Stomach (tissue), 9 donors: Measurements from ENCODE around the gene PAAF1. TPM values are rescaled to one million over a fixed set of nuclear protein-coding genes. Genes with fewer than 3 reads are reported as not detected.
A peak's percentile ranks its signal among the peaks of the same experiment; 100 is the strongest.

ENCODE experiments used
- DNase-seq, 2 donors: peaks; one replicate each; pipeline versions ENCODE4 v3.0.0 to v3.0.0-alpha.2; 2013 to 2019
- H3K27ac ChIP-seq, 5 donors: fragments of 200-600 bp in 4 of 5; sonication (generic) in 4 of 5; one replicate each; pipeline ENCODE4 v1.5.1; 2013 to 2019; ENCODE audit warnings: mild to moderate bottlenecking in 1 of 5, moderate library complexity in 1 of 5
- H3K27me3 ChIP-seq, 3 donors: fragments of 200-600 bp; sonication (generic); one replicate each; pipeline ENCODE4 v1.5.1; 2017 to 2019; ENCODE audit warnings: mixed run types in 1 of 3
- H3K36me3 ChIP-seq, 4 donors: fragments of 200-600 bp; sonication (generic); 1 replicate in 3 of 4; 2 replicates in 1 of 4; pipeline ENCODE4 v1.5.1; 2016 to 2019
- H3K4me1 ChIP-seq, 4 donors: fragments of 200-600 bp; sonication (generic); one replicate each; pipeline ENCODE4 v1.5.1; 2016 to 2019
- H3K4me3 ChIP-seq, 4 donors: fragments of 200-600 bp; sonication (generic) in 3 of 4; one replicate each; pipeline ENCODE4 v1.5.1; 2016 to 2019; ENCODE audit warnings: mild to moderate bottlenecking in 1 of 4
- H3K9me3 ChIP-seq, 4 donors: fragments of 200-600 bp; sonication (generic); one replicate each; pipeline ENCODE4 v1.5.1; 2016 to 2019
- EP300 ChIP-seq: sonication (generic); formaldehyde crosslinking; IDR thresholded peaks from one replicate; pipeline ENCODE4 v1.6.1; 2017; ENCODE audit warnings: antibody characterized with exemption
- POLR2A ChIP-seq, 4 donors: fragments of 450-650 bp; IDR thresholded peaks; one replicate each; pipeline ENCODE4 v1.6.1; 2016; ENCODE audit warnings: antibody characterized with exemption in 4 of 4, control low read depth in 2 of 4, mild to moderate bottlenecking in 1 of 4, moderate library complexity in 1 of 4
- POLR2AphosphoS5 ChIP-seq, 3 donors: sonication (generic); formaldehyde crosslinking; IDR thresholded peaks; one replicate each; pipeline ENCODE4 v1.6.1; 2016; ENCODE audit warnings: antibody characterized with exemption in 3 of 3
- WGBS, 5 donors: extraction: QIAGEN DNeasy Blood & Tissue Kit in 3 of 5; methylation state at CpG; one replicate each; pipeline versions ENCODE4 v1.1.5 to v1.1.7; 2013 to 2018; 5-methylcytosine and 5-hydroxymethylcytosine counted together
- intact Hi-C: fragments of 100-400 bp; cut with DNase I; formaldehyde crosslinking; loops from one replicate; pipeline ENCODE4 v1.15.1; 2023; ENCODE audit warnings: low total_unique reads
- polyA plus RNA-seq, 3 donors: library from polyadenylated mRNA; stranded (reverse); fragments of 200-250 nt; gene quantifications; one replicate each; pipeline ENCODE4 v1.2.3, GENCODE V29; 2013
- total RNA-seq, 5 donors: library from RNA; depleted of rRNA; stranded (reverse); fragments of >200 nt; gene quantifications; one replicate each; pipeline versions ENCODE4 v1.1.0 to v1.2.3, GENCODE V29; 2014 to 2016
- TF ChIP-seq, protein P1 (sequence below), 7 experiments: fragments of 450-650 bp in 4 of 7; fragments of 200-600 bp in 3 of 7; sonication (generic) in 3 of 7; IDR thresholded peaks; one replicate each; pipeline ENCODE4 v1.5.1; 2016 to 2019; ENCODE audit warnings: antibody characterized with exemption in 7 of 7, control low read depth in 2 of 7, mild to moderate bottlenecking in 1 of 7
- donor health status: healthy with polysubstance abuse.
- donor health status: Bipolar disorder and iron deficiency.
- donor health status: healthy.

PAAF1 gene
- total and polyA plus RNA-seq, 8 donors: 5.4 to 20.4 (median 13.1) TPM; not detected in 1

GRCh38 chr11:73839123-73839457, 37.7 kb upstream of the PAAF1 start:
- intact Hi-C loops: no loop called here
- no peaks in the 10 kb centered on the region for H3K9me3 ChIP-seq
- H3K36me3 ChIP-seq: peaks cover 13 to 64% (median 41%) of the 10 kb centered on the region in 4 donors
- no peak for TF ChIP-seq POLR2A (IDR thresholded peaks at IDR 0.05)
- TF ChIP-seq POLR2AphosphoS5 (IDR thresholded peaks at IDR 0.05): no peak
- no peak for TF ChIP-seq EP300
- TF ChIP-seq, protein P1, sequence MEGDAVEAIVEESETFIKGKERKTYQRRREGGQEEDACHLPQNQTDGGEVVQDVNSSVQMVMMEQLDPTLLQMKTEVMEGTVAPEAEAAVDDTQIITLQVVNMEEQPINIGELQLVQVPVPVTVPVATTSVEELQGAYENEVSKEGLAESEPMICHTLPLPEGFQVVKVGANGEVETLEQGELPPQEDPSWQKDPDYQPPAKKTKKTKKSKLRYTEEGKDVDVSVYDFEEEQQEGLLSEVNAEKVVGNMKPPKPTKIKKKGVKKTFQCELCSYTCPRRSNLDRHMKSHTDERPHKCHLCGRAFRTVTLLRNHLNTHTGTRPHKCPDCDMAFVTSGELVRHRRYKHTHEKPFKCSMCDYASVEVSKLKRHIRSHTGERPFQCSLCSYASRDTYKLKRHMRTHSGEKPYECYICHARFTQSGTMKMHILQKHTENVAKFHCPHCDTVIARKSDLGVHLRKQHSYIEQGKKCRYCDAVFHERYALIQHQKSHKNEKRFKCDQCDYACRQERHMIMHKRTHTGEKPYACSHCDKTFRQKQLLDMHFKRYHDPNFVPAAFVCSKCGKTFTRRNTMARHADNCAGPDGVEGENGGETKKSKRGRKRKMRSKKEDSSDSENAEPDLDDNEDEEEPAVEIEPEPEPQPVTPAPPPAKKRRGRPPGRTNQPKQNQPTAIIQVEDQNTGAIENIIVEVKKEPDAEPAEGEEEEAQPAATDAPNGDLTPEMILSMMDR (IDR thresholded peaks at IDR 0.05): no peak
- peak in 1 of 2 donors; percentile 3 for DNase-seq
- no peaks in the 10 kb centered on the region for H3K4me1 ChIP-seq
- no peaks in the 10 kb centered on the region for H3K27me3 ChIP-seq
- H3K4me3 ChIP-seq: no peak overlapping the region
- no peak overlapping the region for H3K27ac ChIP-seq

GRCh38 chr11:73851046-73851764, 25.6 kb upstream of the PAAF1 start:
- WGBS, 5 donors: 92 to 98% (median 94%) methylated on average over 3 of the region's 3 CpGs

GRCh38 chr11:73852049-73852448, 24.8 kb upstream of the PAAF1 start:
- DNase-seq: no peak
- WGBS, 5 donors: 88 to 96% (median 91%) methylated on average over 3 of the region's 3 CpGs
- Histone ChIP-seq H3K27me3 (no peaks in the 10 kb centered on the region), H3K4me1 (no peaks in the 10 kb centered on the region), H3K4me3 (no peak overlapping the region), H3K9me3 (no peaks in the 10 kb centered on the region), H3K27ac (no peak overlapping the region), H3K36me3 (peaks cover 0 to 46% (median 21%) of the 10 kb centered on the region in 4 donors)
- TF ChIP-seq POLR2A (IDR thresholded peaks at IDR 0.05) (no peak), POLR2AphosphoS5 (IDR thresholded peaks at IDR 0.05) (no peak), EP300 (no peak)
- TF ChIP-seq, protein P1 (IDR thresholded peaks at IDR 0.05): no peak
- intact Hi-C loops: no loop called here

More at GRCh38 chr11:73851046-73851764, 25.6 kb upstream of the PAAF1 start:
- H3K36me3 ChIP-seq: peaks cover 0 to 52% (median 26%) of the 10 kb centered on the region in 4 donors
- no peaks in the 10 kb centered on the region for H3K27me3 ChIP-seq
- TF ChIP-seq POLR2A (IDR thresholded peaks at IDR 0.05): no peak
- TF ChIP-seq, protein P1 (IDR thresholded peaks at IDR 0.05): no peak
- no peak for TF ChIP-seq POLR2AphosphoS5 (IDR thresholded peaks at IDR 0.05)
- no peaks in the 10 kb centered on the region for H3K4me1 ChIP-seq
- H3K9me3 ChIP-seq: no peaks in the 10 kb centered on the region
- H3K27ac ChIP-seq: no peak overlapping the region
- DNase-seq: no peak
- intact Hi-C loops: no loop called here
- no peak overlapping the region for H3K4me3 ChIP-seq

- H3K9me3 ChIP-seq: no peaks in the 10 kb centered on the region
- H3K4me1 ChIP-seq: no peaks in the 10 kb centered on the region
- no peaks in the 10 kb centered on the region for H3K27me3 ChIP-seq
- DNase-seq: no peak
- TF ChIP-seq POLR2A (IDR thresholded peaks at IDR 0.05) (no peak), POLR2AphosphoS5 (IDR thresholded peaks at IDR 0.05) (no peak), EP300 (no peak)
- 72 to 97% (median 91%) methylated on average over 1 of the region's 1 CpG for WGBS, 5 donors
- no peak overlapping the region for H3K4me3 ChIP-seq
- intact Hi-C loops: no loop called here
- H3K27ac ChIP-seq: no peak overlapping the region
- peaks cover 0 to 37% (median 16%) of the 10 kb centered on the region in 4 donors for H3K36me3 ChIP-seq
These were observed 22.1 kb upstream of the PAAF1 start for GRCh38 chr11:73854680-73855079.

DNA sequence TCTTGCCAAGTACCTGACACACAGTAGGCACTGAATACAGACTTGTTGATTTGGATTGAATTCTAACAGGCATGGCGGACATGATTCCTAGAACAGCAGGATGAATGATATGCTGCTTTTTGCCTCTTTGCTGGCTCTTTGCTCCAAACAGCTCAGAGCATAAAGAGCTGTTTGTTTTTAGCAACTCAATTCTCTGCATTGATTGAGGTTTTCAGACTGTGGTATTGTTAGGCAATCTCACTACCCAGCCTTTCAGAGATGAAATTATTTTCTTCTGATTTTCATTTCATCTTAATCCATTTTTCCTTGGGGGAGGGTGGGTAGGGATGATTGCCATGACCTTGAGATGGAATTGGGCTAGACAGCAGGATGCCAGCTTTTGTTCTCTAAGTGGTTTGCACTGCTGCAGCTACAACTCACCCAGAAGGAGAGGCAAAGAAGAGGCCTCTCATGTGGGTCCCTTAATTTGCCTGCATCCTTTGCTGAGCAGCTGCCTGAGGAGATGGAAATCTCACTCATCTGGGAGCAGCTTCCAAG, 20.7 kb upstream of the PAAF1 start:
- peak in 1 of 2 donors; percentile 18 for DNase-seq
- no peaks in the 10 kb centered on the region for H3K27me3 ChIP-seq
- WGBS, 5 donors: 83 to 100% (median 95%) methylated on average over 1 of the region's 1 CpG
- H3K4me1 ChIP-seq: no peaks in the 10 kb centered on the region
- intact Hi-C loops: no loop called here
- no peak for TF ChIP-seq EP300
- no peak for TF ChIP-seq POLR2A (IDR thresholded peaks at IDR 0.05)
- no peak for TF ChIP-seq POLR2AphosphoS5 (IDR thresholded peaks at IDR 0.05)
- TF ChIP-seq, protein P1 (IDR thresholded peaks at IDR 0.05): no peak
- no peak overlapping the region for H3K4me3 ChIP-seq
- no peaks in the 10 kb centered on the region for H3K9me3 ChIP-seq
- H3K36me3 ChIP-seq: peaks cover 0 to 48% (median 27%) of the 10 kb centered on the region in 4 donors
- no peak overlapping the region for H3K27ac ChIP-seq
